ENCODE data around the gene SH3BP2. TPM values are rescaled to one million over a fixed set of nuclear protein-coding genes. Genes with fewer than 3 reads are reported as not detected.

SH3BP2 gene
- total RNA-seq, 2 experiments from 2014 or later, result 10.9 to 31.6 TPM

DNA sequence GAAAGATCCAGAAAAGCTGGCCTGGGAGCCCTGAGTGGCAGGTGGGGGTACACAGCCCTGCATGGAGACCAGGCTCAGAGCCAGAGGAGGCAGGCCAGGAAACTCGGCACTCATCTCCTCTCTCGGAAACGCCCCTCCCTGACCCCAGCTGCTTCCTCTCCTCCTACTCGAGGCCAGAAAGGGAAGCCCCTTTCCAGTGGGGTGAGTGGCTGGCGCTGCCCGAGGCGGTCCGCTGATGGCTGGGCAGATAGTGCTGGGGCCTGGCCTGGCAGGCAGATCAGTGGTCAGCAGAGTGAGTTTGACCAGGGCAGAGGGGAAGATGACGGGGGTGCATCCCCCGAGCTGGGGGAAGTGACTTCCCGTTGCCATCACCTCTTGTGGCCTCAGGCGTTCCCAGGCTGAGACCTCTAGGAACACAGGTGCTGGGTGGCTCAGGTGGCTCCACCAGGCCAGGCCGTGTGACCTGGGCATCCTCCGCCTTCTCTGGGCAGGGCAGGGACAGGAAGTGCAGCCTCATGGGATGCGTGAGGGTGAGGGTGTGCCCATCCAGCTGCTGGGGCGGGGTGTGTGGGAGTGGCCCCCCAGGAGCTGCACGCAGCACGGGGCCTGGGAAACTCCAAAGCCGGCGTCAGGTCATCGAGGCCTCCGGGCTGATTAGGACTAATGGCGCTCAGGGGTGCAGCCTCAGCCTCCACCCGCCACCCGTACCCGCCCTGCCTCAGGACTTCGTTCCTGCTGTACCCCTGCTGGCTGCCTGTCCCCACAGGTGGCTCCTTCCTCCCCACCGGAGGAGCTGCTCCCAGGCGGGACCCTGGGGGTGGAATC is 5.7 kb downstream of the SH3BP2 start:
- no peaks in the 10 kb centered on the region for H3K9me3 ChIP-seq (ENCODE audit: low read length)
- no peak overlapping the region for H3K4me3 ChIP-seq (ENCODE audit: low read depth, low read length, poor library complexity, severe bottlenecking)
- H4K20me1 ChIP-seq (ENCODE audit: insufficient read depth, low read length), result no peaks in the 10 kb centered on the region
- H2AFZ ChIP-seq (ENCODE audit: low read length), result no peak overlapping the region
- H3K79me2 ChIP-seq (ENCODE audit: insufficient read depth, low read depth, low read length), result no peaks in the 10 kb centered on the region
- ChIA-PET CTCF (ENCODE audit: unreplicated experiment) (no interaction called here), POLR2A (interaction anchor here (1.9 kb wide), 1 partner anchor 13 kb away, joined by 13 read pairs; no protein-coding TSS in a partner anchor)
- no peaks in the 10 kb centered on the region for H3K36me3 ChIP-seq (ENCODE audit: insufficient read depth, low read length)
- BruUV-seq (replicated peaks), result no TSS peak
- intact Hi-C loops (cut with micrococcal nuclease; ENCODE audit: unreplicated experiment), result no loop called here
- no peak overlapping the region for H3K27ac ChIP-seq (ENCODE audit: low read depth, low read length, poor library complexity, severe bottlenecking)
- H3K4me1 ChIP-seq (ENCODE audit: insufficient read depth, low read length, poor library complexity, severe bottlenecking), result peaks cover 31% of the 10 kb centered on the region
- TF ChIP-seq, protein P1, sequence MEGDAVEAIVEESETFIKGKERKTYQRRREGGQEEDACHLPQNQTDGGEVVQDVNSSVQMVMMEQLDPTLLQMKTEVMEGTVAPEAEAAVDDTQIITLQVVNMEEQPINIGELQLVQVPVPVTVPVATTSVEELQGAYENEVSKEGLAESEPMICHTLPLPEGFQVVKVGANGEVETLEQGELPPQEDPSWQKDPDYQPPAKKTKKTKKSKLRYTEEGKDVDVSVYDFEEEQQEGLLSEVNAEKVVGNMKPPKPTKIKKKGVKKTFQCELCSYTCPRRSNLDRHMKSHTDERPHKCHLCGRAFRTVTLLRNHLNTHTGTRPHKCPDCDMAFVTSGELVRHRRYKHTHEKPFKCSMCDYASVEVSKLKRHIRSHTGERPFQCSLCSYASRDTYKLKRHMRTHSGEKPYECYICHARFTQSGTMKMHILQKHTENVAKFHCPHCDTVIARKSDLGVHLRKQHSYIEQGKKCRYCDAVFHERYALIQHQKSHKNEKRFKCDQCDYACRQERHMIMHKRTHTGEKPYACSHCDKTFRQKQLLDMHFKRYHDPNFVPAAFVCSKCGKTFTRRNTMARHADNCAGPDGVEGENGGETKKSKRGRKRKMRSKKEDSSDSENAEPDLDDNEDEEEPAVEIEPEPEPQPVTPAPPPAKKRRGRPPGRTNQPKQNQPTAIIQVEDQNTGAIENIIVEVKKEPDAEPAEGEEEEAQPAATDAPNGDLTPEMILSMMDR (conservative IDR thresholded peaks at IDR 0.05; ENCODE audit: low read length), result no peak
- TF ChIP-seq EZH2phosphoT487 (IDR thresholded peaks at IDR 0.05; ENCODE audit: borderline replicate concordance, low read depth, low read length), result no peak
- H3K4me2 ChIP-seq (ENCODE audit: low read length), result peak overlapping the region; percentile 40
- DNase-seq (ENCODE audit: low spot score), result peak; percentile 47
- no peaks in the 10 kb centered on the region for H3K9me2 ChIP-seq (ENCODE audit: insufficient read depth, low read length)

DNA sequence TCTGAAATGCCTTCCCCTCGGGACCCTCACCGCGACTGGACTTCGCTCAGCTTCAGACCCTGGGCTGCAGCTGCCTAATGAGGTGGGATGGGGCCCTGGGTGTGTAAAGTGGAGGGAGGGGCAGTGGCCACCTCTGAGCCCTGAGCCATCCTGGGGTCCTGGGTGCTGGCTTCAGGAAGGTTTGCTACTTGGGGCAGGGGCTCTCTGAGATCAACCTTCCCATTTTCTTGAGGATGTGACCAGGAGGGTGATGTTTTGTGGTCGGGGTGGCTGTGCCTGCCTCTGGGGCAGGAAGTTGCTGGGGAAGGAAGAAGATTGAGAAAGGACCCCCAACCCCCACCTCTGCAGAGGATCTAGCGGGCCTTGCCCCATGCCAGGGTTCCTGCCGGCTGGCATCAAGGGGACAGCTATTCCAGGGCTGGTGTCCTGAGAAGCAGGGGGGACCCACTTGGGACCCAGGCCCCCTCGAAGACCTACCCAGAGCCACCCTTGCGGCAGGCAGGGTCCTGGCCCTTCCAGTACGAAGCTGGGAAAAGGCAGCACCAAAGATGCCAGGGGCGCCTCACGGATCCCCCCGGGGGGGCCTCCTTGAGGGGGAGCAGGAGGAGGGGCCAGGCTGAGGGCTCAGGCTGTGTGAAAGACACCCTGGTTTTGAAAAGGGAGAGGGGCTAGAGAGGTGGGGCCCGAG is 6.5 kb downstream of the SH3BP2 start:
- H4K20me1 ChIP-seq (ENCODE audit: insufficient read depth, low read length), result no peaks in the 10 kb centered on the region
- H3K9me3 ChIP-seq (ENCODE audit: low read length), result no peaks in the 10 kb centered on the region
- no TSS peak for BruUV-seq (replicated peaks)
- H3K27ac ChIP-seq (ENCODE audit: low read depth, low read length, poor library complexity, severe bottlenecking), result no peak overlapping the region
- intact Hi-C loops (cut with micrococcal nuclease; ENCODE audit: unreplicated experiment), result no loop called here
- H3K9me2 ChIP-seq (ENCODE audit: insufficient read depth, low read length), result no peaks in the 10 kb centered on the region
- no peak for TF ChIP-seq EZH2phosphoT487 (IDR thresholded peaks at IDR 0.05; ENCODE audit: borderline replicate concordance, low read depth, low read length)
- TF ChIP-seq, protein P1 (conservative IDR thresholded peaks at IDR 0.05; ENCODE audit: low read length), result no peak
- H3K4me3 ChIP-seq (ENCODE audit: low read depth, low read length, poor library complexity, severe bottlenecking), result no peak overlapping the region
- POLR2A ChIA-PET, result interaction anchor here (1.9 kb wide), 1 partner anchor 14 kb away, joined by 13 read pairs; no protein-coding TSS in a partner anchor
- H3K79me2 ChIP-seq (ENCODE audit: insufficient read depth, low read depth, low read length), result no peaks in the 10 kb centered on the region
- H3K36me3 ChIP-seq (ENCODE audit: insufficient read depth, low read length), result no peaks in the 10 kb centered on the region
- peaks cover 31% of the 10 kb centered on the region for H3K4me1 ChIP-seq (ENCODE audit: insufficient read depth, low read length, poor library complexity, severe bottlenecking)
- CTCF ChIA-PET (ENCODE audit: unreplicated experiment), result interaction anchor here (0.6 kb wide), 1 partner anchor 14 kb away, joined by 5 read pairs; no protein-coding TSS in a partner anchor
- DNase-seq (ENCODE audit: low spot score), result no peak
- no peak overlapping the region for H2AFZ ChIP-seq (ENCODE audit: low read length)
- peak overlapping the region; percentile 40 for H3K4me2 ChIP-seq (ENCODE audit: low read length)

Measured in OCI-LY7 (cell line).